Fibroblast of pulmonary artery (primary cell): ENCODE results near the gene OBP2B.

ENCODE experiments used
- DNase-seq: peaks from one replicate; pipeline ENCODE4 v3.0.0-alpha.2; 2010; ENCODE audit warnings: low read depth
- H3K4me3 ChIP-seq: replicated peaks from 2 replicates; pipeline ENCODE4 v1.5.1; 2011; ENCODE audit warnings: low read depth, mild to moderate bottlenecking, control low read depth, low read length, moderate library complexity
- TF ChIP-seq, protein P1 (sequence below): IDR thresholded peaks from 2 replicates; pipeline ENCODE4 v1.5.1; 2011; ENCODE audit warnings: mild to moderate bottlenecking, control low read depth, low read length, inconsistent platforms; ENCODE audit errors: missing control alignments

The OBP2B gene

DNA sequence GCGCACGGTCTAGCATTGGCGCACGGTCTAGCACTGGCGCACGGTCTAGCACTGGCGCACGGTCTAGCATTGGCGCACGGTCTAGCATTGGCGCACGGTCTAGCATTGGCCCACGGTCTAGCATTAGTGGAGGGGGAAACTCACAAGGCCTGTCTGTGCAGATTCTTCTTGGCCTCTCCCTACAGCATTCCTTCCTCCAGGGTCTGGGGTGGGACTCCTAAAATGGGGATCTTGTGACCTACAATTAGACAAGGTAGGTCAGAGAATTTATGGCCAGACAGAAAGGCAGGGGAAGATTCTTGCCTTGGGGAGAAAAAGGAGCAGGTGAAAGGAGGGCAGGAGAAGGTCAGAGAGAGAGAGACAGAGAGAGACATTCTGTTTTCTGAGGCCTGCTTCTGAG, 39.9 kb downstream of the OBP2B start:
- no peak overlapping the region for H3K4me3 ChIP-seq
- DNase-seq: no peak
- TF ChIP-seq, protein P1, sequence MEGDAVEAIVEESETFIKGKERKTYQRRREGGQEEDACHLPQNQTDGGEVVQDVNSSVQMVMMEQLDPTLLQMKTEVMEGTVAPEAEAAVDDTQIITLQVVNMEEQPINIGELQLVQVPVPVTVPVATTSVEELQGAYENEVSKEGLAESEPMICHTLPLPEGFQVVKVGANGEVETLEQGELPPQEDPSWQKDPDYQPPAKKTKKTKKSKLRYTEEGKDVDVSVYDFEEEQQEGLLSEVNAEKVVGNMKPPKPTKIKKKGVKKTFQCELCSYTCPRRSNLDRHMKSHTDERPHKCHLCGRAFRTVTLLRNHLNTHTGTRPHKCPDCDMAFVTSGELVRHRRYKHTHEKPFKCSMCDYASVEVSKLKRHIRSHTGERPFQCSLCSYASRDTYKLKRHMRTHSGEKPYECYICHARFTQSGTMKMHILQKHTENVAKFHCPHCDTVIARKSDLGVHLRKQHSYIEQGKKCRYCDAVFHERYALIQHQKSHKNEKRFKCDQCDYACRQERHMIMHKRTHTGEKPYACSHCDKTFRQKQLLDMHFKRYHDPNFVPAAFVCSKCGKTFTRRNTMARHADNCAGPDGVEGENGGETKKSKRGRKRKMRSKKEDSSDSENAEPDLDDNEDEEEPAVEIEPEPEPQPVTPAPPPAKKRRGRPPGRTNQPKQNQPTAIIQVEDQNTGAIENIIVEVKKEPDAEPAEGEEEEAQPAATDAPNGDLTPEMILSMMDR: no peak

DNA sequence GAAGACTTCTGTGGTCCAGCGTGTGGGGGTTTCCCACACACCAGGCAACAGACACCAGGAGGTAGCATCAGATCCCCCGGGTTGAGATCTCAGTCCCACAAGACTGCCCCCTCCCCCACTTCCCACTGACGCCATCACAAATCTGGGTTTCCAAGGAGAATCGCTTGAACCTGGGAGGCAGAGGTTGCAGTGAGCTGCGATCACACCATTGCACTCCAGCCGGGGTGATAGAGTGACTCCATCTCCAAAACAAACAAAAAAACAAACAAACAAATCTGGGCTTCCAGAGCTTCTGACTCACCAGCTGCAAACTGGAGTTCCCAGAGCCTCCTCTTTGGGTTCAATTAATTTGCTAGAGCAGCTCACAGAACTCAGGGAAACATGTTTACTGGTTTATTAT, 40.6 kb downstream of the OBP2B start:
- TF ChIP-seq, protein P1: no peak

DNA sequence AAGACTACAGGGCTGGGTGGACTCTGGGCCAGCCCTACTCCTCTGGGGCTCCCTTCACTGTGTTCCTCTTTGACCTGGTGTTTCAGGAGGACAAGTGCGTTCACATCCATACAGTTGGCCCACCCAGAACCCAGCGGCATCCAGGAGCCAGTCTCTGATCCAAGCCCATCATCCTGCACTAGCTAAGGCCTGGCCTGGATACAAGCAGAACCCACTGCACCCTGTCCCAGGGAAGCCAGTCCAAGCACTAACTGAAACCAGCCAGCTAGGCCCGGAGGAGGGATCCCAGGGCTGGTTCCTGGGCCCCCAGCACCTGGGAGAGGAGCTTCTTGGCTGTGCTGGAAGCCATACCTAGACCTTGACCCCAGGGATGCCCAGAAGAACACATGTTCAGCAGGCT, 41.3 kb downstream of the OBP2B start:
- TF ChIP-seq, protein P1: no peak
- no peak for DNase-seq
- H3K4me3 ChIP-seq: no peak overlapping the region

More for the DNA sequence above, 40.6 kb downstream of the OBP2B start:
- DNase-seq: no peak
- H3K4me3 ChIP-seq: no peak overlapping the region

DNA sequence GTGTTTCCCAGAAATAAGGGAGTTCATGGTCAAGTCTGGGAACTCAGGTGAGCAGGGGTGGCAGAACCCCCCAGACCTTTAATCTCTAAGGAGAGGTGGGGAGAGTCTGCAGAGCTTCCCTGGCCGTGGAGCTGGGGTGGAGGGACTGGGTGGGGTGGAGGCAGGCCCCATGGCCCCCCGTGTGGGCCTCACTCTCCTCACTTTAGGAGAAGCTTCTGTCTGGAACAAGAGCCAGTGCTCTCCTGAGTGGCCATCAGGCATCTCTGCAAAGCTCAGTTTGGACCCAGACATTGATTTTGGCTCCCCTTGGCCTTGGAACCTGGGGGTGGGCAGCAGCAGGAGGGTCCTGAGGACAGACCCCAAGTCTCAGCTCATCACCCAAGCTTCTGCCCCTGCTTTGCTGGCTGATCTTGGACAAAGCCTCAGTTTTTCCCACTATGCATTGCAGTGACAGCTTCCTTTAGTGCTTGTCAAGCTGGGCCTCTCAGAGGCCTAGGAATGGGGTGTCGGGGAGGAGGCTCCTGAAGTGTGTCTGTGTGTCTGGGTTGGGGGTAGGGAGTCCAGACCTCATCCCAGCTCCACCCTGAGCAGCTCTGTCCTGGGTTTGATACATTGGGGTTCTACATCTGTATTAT, 41.8 kb downstream of the OBP2B start:
- H3K4me3 ChIP-seq: no peak overlapping the region
- DNase-seq: no peak
- TF ChIP-seq, protein P1: no peak

DNA sequence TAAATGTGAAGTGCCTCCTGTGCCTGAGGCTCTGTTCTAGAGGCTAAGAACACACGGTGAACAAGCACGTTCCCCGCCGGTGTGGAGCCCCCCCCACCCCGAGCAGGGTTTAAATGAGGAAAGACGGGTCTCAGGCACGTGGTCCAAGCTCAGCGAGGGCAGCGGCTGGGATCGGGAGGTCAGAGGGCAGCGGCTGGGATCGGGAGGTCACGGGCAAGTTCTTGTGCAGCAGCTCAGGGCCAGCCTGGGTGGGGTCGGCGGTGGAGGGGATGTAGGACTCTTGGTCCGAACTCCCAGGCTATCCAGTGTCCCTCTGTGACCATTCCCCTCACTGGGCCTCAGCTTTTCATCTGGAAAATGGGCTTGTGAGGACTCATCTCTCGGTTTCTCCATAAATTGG, 42.7 kb downstream of the OBP2B start:
- TF ChIP-seq, protein P1: no peak
- no peak overlapping the region for H3K4me3 ChIP-seq
- no peak for DNase-seq

DNA sequence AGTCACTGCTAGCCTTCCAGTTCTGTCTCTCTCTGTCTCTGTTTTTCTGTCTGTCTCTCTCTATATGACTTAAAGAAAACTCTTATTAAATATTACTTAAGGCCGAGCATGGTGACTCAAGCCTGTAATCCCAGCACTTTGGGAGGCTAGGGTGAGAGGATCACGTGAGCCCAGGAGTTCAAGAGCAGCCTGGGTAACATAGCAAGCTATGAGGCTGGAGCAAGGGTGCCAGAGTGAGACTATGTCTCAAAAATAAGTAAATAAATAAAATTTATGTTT, 43.7 kb downstream of the OBP2B start:
- no peak for DNase-seq
- no peak overlapping the region for H3K4me3 ChIP-seq
- TF ChIP-seq, protein P1: no peak

DNA sequence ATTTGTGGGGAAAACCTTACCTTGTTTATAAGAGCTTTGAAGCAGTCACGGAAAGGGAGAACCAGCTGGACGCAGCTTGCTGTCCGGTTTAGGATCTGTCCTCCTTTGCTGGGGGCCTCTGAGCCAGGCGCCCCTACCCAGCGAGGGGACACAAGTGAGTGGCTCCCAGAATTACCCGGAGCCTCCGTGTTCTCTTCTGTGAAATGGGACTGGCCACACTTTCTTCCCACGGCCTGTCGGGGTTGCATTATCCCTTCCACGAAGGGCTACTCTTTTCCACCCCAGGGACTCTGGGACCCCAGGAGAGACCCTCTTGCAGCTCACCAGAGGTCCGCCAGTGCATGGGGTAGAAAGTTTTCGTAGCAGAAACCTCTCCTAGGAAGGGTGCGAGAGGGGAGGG, 44.9 kb downstream of the OBP2B start:
- DNase-seq: no peak
- TF ChIP-seq, protein P1: no peak
- peak overlapping the region; percentile 58 for H3K4me3 ChIP-seq
